Measurements from ENCODE around the gene GDF15.

Gene GDF15

GRCh38 chr19:18386543-18387271 lies 749 bp downstream of the GDF15 start:
- H3K27me3 ChIP-seq (ENCODE audit: control insufficient read depth, insufficient read depth, low read length): no peaks in the 10 kb centered on the region
- H3K9ac ChIP-seq (ENCODE audit: low read depth, low read length): peak overlapping the region; percentile 77
- H3K4me1 ChIP-seq (ENCODE audit: control insufficient read depth, insufficient read depth, low read length): peaks cover 22% of the 10 kb centered on the region
- peak overlapping the region; percentile 85 for H3K4me2 ChIP-seq (ENCODE audit: low read length)
- H3K36me3 ChIP-seq (ENCODE audit: insufficient read depth, low read length): peaks cover 16% of the 10 kb centered on the region
- H3K9me3 ChIP-seq (replicated peaks; ENCODE audit: low read length): no peaks in the 10 kb centered on the region
- peak overlapping the region; percentile 79 for H3K4me3 ChIP-seq (ENCODE audit: low read length)

- no peaks in the 10 kb centered on the region for H3K27me3 ChIP-seq (ENCODE audit: control insufficient read depth, insufficient read depth, low read length)
- peak overlapping the region; percentile 69 for H3K4me3 ChIP-seq (ENCODE audit: low read length)
- H3K4me1 ChIP-seq (ENCODE audit: control insufficient read depth, insufficient read depth, low read length): peaks cover 22% of the 10 kb centered on the region
- peak overlapping the region; percentile 43 for H3K9ac ChIP-seq (ENCODE audit: low read depth, low read length)
- H3K4me2 ChIP-seq (ENCODE audit: low read length): peak overlapping the region; percentile 85
- H3K9me3 ChIP-seq (replicated peaks; ENCODE audit: low read length): no peaks in the 10 kb centered on the region
- peaks cover 16% of the 10 kb centered on the region for H3K36me3 ChIP-seq (ENCODE audit: insufficient read depth, low read length)
These were observed 2.4 kb downstream of the GDF15 start for GRCh38 chr19:18388100-18388959.

GRCh38 chr19:18388960-18389725 lies 3.2 kb downstream of the GDF15 start:
- H3K9ac ChIP-seq (ENCODE audit: low read depth, low read length): no peak overlapping the region
- peaks cover 16% of the 10 kb centered on the region for H3K36me3 ChIP-seq (ENCODE audit: insufficient read depth, low read length)
- H3K27me3 ChIP-seq (ENCODE audit: control insufficient read depth, insufficient read depth, low read length): no peaks in the 10 kb centered on the region
- H3K4me1 ChIP-seq (ENCODE audit: control insufficient read depth, insufficient read depth, low read length): peaks cover 22% of the 10 kb centered on the region
- H3K4me3 ChIP-seq (ENCODE audit: low read length): peak overlapping the region; percentile 69
- no peaks in the 10 kb centered on the region for H3K9me3 ChIP-seq (replicated peaks; ENCODE audit: low read length)
- H3K4me2 ChIP-seq (ENCODE audit: low read length): peak overlapping the region; percentile 85

- H3K9me3 ChIP-seq (replicated peaks; ENCODE audit: low read length): no peaks in the 10 kb centered on the region
- no peak overlapping the region for H3K9ac ChIP-seq (ENCODE audit: low read depth, low read length)
- no peaks in the 10 kb centered on the region for H3K27me3 ChIP-seq (ENCODE audit: control insufficient read depth, insufficient read depth, low read length)
- peaks cover 16% of the 10 kb centered on the region for H3K36me3 ChIP-seq (ENCODE audit: insufficient read depth, low read length)
- no peak overlapping the region for H3K4me2 ChIP-seq (ENCODE audit: low read length)
- H3K4me1 ChIP-seq (ENCODE audit: control insufficient read depth, insufficient read depth, low read length): peaks cover 22% of the 10 kb centered on the region
- H3K4me3 ChIP-seq (ENCODE audit: low read length): no peak overlapping the region
These were observed 3.7 kb downstream of the GDF15 start for GRCh38 chr19:18389726-18390064.

- no peak overlapping the region for H3K4me3 ChIP-seq (ENCODE audit: low read length)
- no peak overlapping the region for H3K9ac ChIP-seq (ENCODE audit: low read depth, low read length)
- no peak overlapping the region for H3K4me2 ChIP-seq (ENCODE audit: low read length)
- peaks cover 16% of the 10 kb centered on the region for H3K36me3 ChIP-seq (ENCODE audit: insufficient read depth, low read length)
- H3K4me1 ChIP-seq (ENCODE audit: control insufficient read depth, insufficient read depth, low read length): peaks cover 22% of the 10 kb centered on the region
- H3K27me3 ChIP-seq (ENCODE audit: control insufficient read depth, insufficient read depth, low read length): no peaks in the 10 kb centered on the region
- H3K9me3 ChIP-seq (replicated peaks; ENCODE audit: low read length): no peaks in the 10 kb centered on the region
These were observed 4.3 kb downstream of the GDF15 start for GRCh38 chr19:18390065-18390907.

GRCh38 chr19:18391509-18392075 lies 5.6 kb downstream of the GDF15 start:
- peaks cover 7% of the 10 kb centered on the region for H3K27me3 ChIP-seq (ENCODE audit: control insufficient read depth, insufficient read depth, low read length)
- H3K36me3 ChIP-seq (ENCODE audit: insufficient read depth, low read length): peaks cover 16% of the 10 kb centered on the region
- H3K4me3 ChIP-seq (ENCODE audit: low read length): no peak overlapping the region
- no peak overlapping the region for H3K4me2 ChIP-seq (ENCODE audit: low read length)
- no peak overlapping the region for H3K9ac ChIP-seq (ENCODE audit: low read depth, low read length)
- peaks cover 17% of the 10 kb centered on the region for H3K4me1 ChIP-seq (ENCODE audit: control insufficient read depth, insufficient read depth, low read length)
- H3K9me3 ChIP-seq (replicated peaks; ENCODE audit: low read length): no peaks in the 10 kb centered on the region

- Histone ChIP-seq H3K4me3 (ENCODE audit: low read length) (no peak overlapping the region), H3K4me2 (ENCODE audit: low read length) (no peak overlapping the region), H3K36me3 (ENCODE audit: insufficient read depth, low read length) (peaks cover 16% of the 10 kb centered on the region), H3K4me1 (ENCODE audit: control insufficient read depth, insufficient read depth, low read length) (peaks cover 20% of the 10 kb centered on the region), H3K9ac (ENCODE audit: low read depth, low read length) (no peak overlapping the region), H3K9me3 (replicated peaks; ENCODE audit: low read length) (no peaks in the 10 kb centered on the region), H3K27me3 (ENCODE audit: control insufficient read depth, insufficient read depth, low read length) (peaks cover 13% of the 10 kb centered on the region)
These were observed 6.5 kb downstream of the GDF15 start for GRCh38 chr19:18392417-18392816.

- H3K4me1 ChIP-seq (ENCODE audit: control insufficient read depth, insufficient read depth, low read length): peaks cover 16% of the 10 kb centered on the region
- no peak overlapping the region for H3K4me3 ChIP-seq (ENCODE audit: low read length)
- H3K9ac ChIP-seq (ENCODE audit: low read depth, low read length): no peak overlapping the region
- peaks cover 16% of the 10 kb centered on the region for H3K36me3 ChIP-seq (ENCODE audit: insufficient read depth, low read length)
- H3K4me2 ChIP-seq (ENCODE audit: low read length): no peak overlapping the region
- H3K9me3 ChIP-seq (replicated peaks; ENCODE audit: low read length): no peaks in the 10 kb centered on the region
- peaks cover 13% of the 10 kb centered on the region for H3K27me3 ChIP-seq (ENCODE audit: control insufficient read depth, insufficient read depth, low read length)
These were observed 7.0 kb downstream of the GDF15 start for GRCh38 chr19:18392926-18393325.

GRCh38 chr19:18393836-18394235 lies 7.9 kb downstream of the GDF15 start:
- no peak overlapping the region for H3K9ac ChIP-seq (ENCODE audit: low read depth, low read length)
- H3K27me3 ChIP-seq (ENCODE audit: control insufficient read depth, insufficient read depth, low read length): peaks cover 13% of the 10 kb centered on the region

GRCh38 chr19:18396471-18397241 lies 10.7 kb downstream of the GDF15 start:
- no peaks in the 10 kb centered on the region for H3K36me3 ChIP-seq (ENCODE audit: insufficient read depth, low read length)
- H3K4me3 ChIP-seq (ENCODE audit: low read length): no peak overlapping the region
- H3K4me1 ChIP-seq (ENCODE audit: control insufficient read depth, insufficient read depth, low read length): peaks cover 13% of the 10 kb centered on the region
- H3K9me3 ChIP-seq (replicated peaks; ENCODE audit: low read length): no peaks in the 10 kb centered on the region
- no peak overlapping the region for H3K4me2 ChIP-seq (ENCODE audit: low read length)
- H3K9ac ChIP-seq (ENCODE audit: low read depth, low read length): no peak overlapping the region
- H3K27me3 ChIP-seq (ENCODE audit: control insufficient read depth, insufficient read depth, low read length): peaks cover 13% of the 10 kb centered on the region

More at GRCh38 chr19:18393836-18394235, 7.9 kb downstream of the GDF15 start:
- H3K4me1 ChIP-seq (ENCODE audit: control insufficient read depth, insufficient read depth, low read length): peaks cover 10% of the 10 kb centered on the region
- H3K36me3 ChIP-seq (ENCODE audit: insufficient read depth, low read length): peaks cover 12% of the 10 kb centered on the region
- no peak overlapping the region for H3K4me3 ChIP-seq (ENCODE audit: low read length)
- H3K4me2 ChIP-seq (ENCODE audit: low read length): no peak overlapping the region
- H3K9me3 ChIP-seq (replicated peaks; ENCODE audit: low read length): no peaks in the 10 kb centered on the region
